ENCODE results near the gene AUTS2.
A peak's percentile ranks its signal among the peaks of the same experiment; 100 is the strongest.
"Not testable (repeated sequence)": the region's sequence is repeated elsewhere in the genome, so short reads cannot be mapped to it uniquely, and the experiment has no call there.

The AUTS2 gene

DNA sequence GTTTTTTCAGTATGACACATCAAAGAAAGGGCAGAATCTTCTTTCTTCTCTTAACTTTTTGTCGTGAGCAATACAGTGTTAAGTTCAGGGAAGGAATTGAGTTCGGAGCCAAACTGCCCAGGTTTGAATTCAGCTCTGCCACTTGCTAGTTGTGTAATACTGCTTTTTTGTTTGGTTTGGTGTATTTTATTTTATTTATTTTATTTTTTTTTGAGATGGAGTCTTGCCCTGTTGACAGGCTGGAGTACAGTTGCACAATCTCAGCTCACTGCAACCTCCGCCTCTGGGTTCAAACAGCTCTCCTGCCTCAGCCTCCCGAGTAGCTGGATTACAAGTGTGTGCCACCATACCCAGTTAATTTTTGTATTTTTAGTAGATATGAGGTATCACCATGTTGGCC lies 993.9 kb downstream of the AUTS2 start:
- no peak overlapping the region for H2BK5ac ChIP-seq (ENCODE audit: low read length)
- peaks cover 18% of the 10 kb centered on the region for H3K27me3 ChIP-seq (ENCODE audit: insufficient read depth, low read length, poor library complexity)
- no CpG with 5 or more reads among the region's 4 CpGs for WGBS (ENCODE audit: extremely low coverage, insufficient coverage, low lambda C conversion rate)
- H3K79me1 ChIP-seq (ENCODE audit: low read length), result no peaks in the 10 kb centered on the region
- no peak overlapping the region for H3K27ac ChIP-seq (ENCODE audit: low read depth, low read length)
- no peak overlapping the region for H2BK120ac ChIP-seq (ENCODE audit: low read depth, low read length)
- no peak overlapping the region for H3K4me3 ChIP-seq (ENCODE audit: low read length)
- H4K5ac ChIP-seq (ENCODE audit: low read length), result no peak overlapping the region
- H2AK5ac ChIP-seq (ENCODE audit: low read length), result no peak overlapping the region
- no peak overlapping the region for H3K18ac ChIP-seq (ENCODE audit: low read length)
- DNase-seq, result no peak
- H2BK15ac ChIP-seq (replicated peaks; ENCODE audit: low read depth), result no peak overlapping the region
- H4K8ac ChIP-seq (ENCODE audit: low read depth, low read length), result no peak overlapping the region
- H3K23ac ChIP-seq (ENCODE audit: low read length), result no peak overlapping the region
- H3K79me2 ChIP-seq (ENCODE audit: control insufficient read depth, insufficient read depth, low read length), result no peaks in the 10 kb centered on the region
- H3K36me3 ChIP-seq (ENCODE audit: control insufficient read depth, insufficient read depth, low read length), result no peaks in the 10 kb centered on the region
- H3K4ac ChIP-seq (ENCODE audit: low read depth, low read length), result no peak overlapping the region
- peaks cover 1% of the 10 kb centered on the region for H3K4me1 ChIP-seq (ENCODE audit: control insufficient read depth, low read depth, low read length)
- no peak overlapping the region for H3K4me2 ChIP-seq (ENCODE audit: low read length)
- no peak overlapping the region for H3K56ac ChIP-seq (ENCODE audit: low read length)
- H3K9ac ChIP-seq (ENCODE audit: low read length), result no peak overlapping the region

DNA sequence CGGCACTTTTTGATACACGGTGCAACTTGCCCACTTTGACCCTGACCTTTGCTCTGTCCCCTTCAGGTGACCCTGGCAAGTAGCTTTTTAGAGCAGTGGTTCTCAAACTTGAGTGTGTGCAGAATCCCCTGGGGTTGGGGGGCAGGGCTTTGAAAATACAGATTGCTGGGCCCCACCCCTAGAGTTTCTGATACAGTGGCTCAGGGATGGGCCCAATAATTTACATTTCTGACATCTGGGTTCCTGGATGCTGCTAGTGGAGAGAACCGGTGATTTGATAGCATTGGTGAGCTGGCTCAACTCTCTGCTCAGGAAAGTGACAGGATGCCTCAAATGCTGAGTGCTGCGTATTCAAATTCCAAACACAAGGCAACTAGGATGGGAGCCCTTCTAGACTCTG lies 995.9 kb downstream of the AUTS2 start:
- Histone ChIP-seq H3K18ac (ENCODE audit: low read length) (no peak overlapping the region), H3K27ac (ENCODE audit: low read depth, low read length) (no peak overlapping the region), H4K5ac (ENCODE audit: low read length) (no peak overlapping the region), H4K8ac (ENCODE audit: low read depth, low read length) (no peak overlapping the region), H2BK120ac (ENCODE audit: low read depth, low read length) (no peak overlapping the region), H3K23ac (ENCODE audit: low read length) (no peak overlapping the region), H3K4me2 (ENCODE audit: low read length) (no peak overlapping the region), H3K4me3 (ENCODE audit: low read length) (no peak overlapping the region), H2BK15ac (replicated peaks; ENCODE audit: low read depth) (no peak overlapping the region), H3K4me1 (ENCODE audit: control insufficient read depth, low read depth, low read length) (peaks cover 1% of the 10 kb centered on the region), H3K4ac (ENCODE audit: low read depth, low read length) (no peak overlapping the region), H2AK5ac (ENCODE audit: low read length) (no peak overlapping the region), H2BK5ac (ENCODE audit: low read length) (no peak overlapping the region), H3K27me3 (ENCODE audit: insufficient read depth, low read length, poor library complexity) (peaks cover 34% of the 10 kb centered on the region), H3K79me1 (ENCODE audit: low read length) (no peaks in the 10 kb centered on the region), H3K9ac (ENCODE audit: low read length) (no peak overlapping the region), H3K79me2 (ENCODE audit: control insufficient read depth, insufficient read depth, low read length) (no peaks in the 10 kb centered on the region), H3K36me3 (ENCODE audit: control insufficient read depth, insufficient read depth, low read length) (no peaks in the 10 kb centered on the region), H3K56ac (ENCODE audit: low read length) (no peak overlapping the region)
- no peak for DNase-seq
- WGBS (ENCODE audit: extremely low coverage, insufficient coverage, low lambda C conversion rate), result no CpG with 5 or more reads among the region's 4 CpGs

DNA sequence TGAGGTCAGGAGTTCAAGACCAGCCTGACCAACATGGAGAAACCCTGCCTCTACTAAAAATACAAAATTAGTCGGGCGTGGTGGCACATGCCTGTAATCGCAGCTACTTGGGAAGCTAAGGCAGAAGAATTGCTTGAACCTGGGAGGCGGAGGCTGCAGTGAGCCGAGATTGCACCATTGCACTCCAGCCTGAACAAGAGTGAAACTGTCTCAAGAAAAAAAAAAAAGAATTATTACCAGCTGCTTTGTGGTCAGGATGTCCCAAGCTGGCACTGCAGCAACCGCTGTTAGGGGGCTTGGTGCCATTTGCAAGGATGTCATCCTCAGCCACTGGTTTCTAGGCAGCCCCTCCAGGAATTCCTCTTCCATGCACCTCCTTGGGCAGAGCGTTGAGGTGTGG lies 996.6 kb downstream of the AUTS2 start:
- H4K5ac ChIP-seq (ENCODE audit: low read length); H3K4me3 ChIP-seq (ENCODE audit: low read length); H3K4me1 ChIP-seq (ENCODE audit: control insufficient read depth, low read depth, low read length); H3K18ac ChIP-seq (ENCODE audit: low read length); H3K4me2 ChIP-seq (ENCODE audit: low read length); H3K79me1 ChIP-seq (ENCODE audit: low read length); H2AK5ac ChIP-seq (ENCODE audit: low read length); H2BK5ac ChIP-seq (ENCODE audit: low read length); H2BK15ac ChIP-seq (replicated peaks; ENCODE audit: low read depth); H4K8ac ChIP-seq (ENCODE audit: low read depth, low read length); H3K9ac ChIP-seq (ENCODE audit: low read length); H3K4ac ChIP-seq (ENCODE audit: low read depth, low read length); H3K23ac ChIP-seq (ENCODE audit: low read length); H3K27ac ChIP-seq (ENCODE audit: low read depth, low read length); H3K36me3 ChIP-seq (ENCODE audit: control insufficient read depth, insufficient read depth, low read length); H3K56ac ChIP-seq (ENCODE audit: low read length); H2BK120ac ChIP-seq (ENCODE audit: low read depth, low read length); DNase-seq; H3K79me2 ChIP-seq (ENCODE audit: control insufficient read depth, insufficient read depth, low read length): not testable (repeated sequence)
- peaks cover 34% of the 10 kb centered on the region for H3K27me3 ChIP-seq (ENCODE audit: insufficient read depth, low read length, poor library complexity)
- no CpG with 5 or more reads among the region's 7 CpGs for WGBS (ENCODE audit: extremely low coverage, insufficient coverage, low lambda C conversion rate)

DNA sequence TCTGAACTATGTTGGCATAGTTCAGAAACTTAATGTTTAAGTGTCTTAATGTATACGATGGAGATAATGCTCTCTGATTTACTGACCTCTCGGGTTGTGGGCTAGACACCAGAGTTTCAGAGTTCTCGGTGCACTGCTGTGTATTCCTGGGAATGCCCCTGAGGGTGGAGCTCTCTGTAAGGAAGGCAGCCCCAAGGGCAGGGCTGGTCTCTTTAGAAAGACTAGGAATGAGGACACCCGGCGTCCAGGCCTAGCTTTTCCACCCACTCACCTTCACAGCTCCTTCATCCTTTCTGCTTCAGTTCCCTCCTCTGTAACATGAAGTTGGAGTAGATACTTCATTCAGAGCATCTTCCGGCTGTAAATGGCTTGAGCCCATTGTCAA lies 997.1 kb downstream of the AUTS2 start:
- Histone ChIP-seq H3K4me2 (ENCODE audit: low read length) (peak overlapping the region; percentile 35), H3K23ac (ENCODE audit: low read length) (no peak overlapping the region), H3K79me1 (ENCODE audit: low read length) (no peaks in the 10 kb centered on the region), H3K56ac (ENCODE audit: low read length) (no peak overlapping the region), H3K9ac (ENCODE audit: low read length) (no peak overlapping the region), H3K4ac (ENCODE audit: low read depth, low read length) (no peak overlapping the region), H3K4me1 (ENCODE audit: control insufficient read depth, low read depth, low read length) (peaks cover 1% of the 10 kb centered on the region), H3K27ac (ENCODE audit: low read depth, low read length) (no peak overlapping the region), H4K5ac (ENCODE audit: low read length) (no peak overlapping the region), H3K27me3 (ENCODE audit: insufficient read depth, low read length, poor library complexity) (peaks cover 34% of the 10 kb centered on the region), H2BK5ac (ENCODE audit: low read length) (no peak overlapping the region), H2BK15ac (replicated peaks; ENCODE audit: low read depth) (no peak overlapping the region), H2AK5ac (ENCODE audit: low read length) (no peak overlapping the region), H3K18ac (ENCODE audit: low read length) (no peak overlapping the region), H4K8ac (ENCODE audit: low read depth, low read length) (no peak overlapping the region), H3K36me3 (ENCODE audit: control insufficient read depth, insufficient read depth, low read length) (no peaks in the 10 kb centered on the region), H3K79me2 (ENCODE audit: control insufficient read depth, insufficient read depth, low read length) (no peaks in the 10 kb centered on the region), H3K4me3 (ENCODE audit: low read length) (no peak overlapping the region), H2BK120ac (ENCODE audit: low read depth, low read length) (no peak overlapping the region)
- WGBS (ENCODE audit: extremely low coverage, insufficient coverage, low lambda C conversion rate), result no CpG with 5 or more reads among the region's 6 CpGs
- DNase-seq, result no peak

DNA sequence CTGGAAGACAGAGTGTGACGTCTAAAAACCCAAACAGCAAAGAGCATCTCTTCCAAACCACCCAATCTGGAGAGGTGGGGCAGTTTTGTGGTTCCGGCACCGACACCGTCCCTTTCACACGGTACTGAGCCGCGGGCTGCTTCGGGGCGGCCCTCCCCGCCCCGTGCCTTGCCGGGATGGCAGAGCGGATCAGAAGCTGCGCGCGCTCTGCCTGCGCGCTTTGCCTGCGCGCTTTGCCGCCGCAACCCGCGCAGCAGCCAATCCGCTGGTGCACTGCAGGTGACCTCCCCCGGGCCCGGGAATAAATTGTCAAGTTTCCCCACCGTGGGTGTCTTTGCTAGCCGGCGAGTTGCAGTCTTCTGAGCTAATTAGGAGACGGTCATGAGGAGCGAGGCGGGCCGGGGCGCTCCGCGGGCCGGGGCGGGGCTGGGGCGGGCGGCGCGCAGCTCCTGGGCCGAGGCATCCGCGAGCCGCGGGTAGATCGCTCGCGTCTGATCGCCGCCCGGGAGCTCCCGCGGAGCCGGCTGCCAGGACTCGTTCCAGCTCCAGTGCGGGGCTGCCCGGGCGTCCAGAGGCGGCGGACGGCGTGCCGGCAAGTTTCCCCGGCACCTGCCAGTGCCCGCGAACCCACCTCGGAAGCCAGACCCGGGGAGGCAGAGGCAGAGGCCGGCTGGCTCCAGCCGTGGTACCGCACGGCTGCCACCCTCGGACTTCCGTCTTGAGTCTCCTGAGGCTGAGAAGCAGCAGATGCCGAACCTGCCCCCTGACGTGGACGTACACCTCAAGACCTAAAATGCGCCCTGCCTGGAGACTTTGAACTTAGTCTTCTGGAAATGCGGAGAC lies 997.7 kb downstream of the AUTS2 start:
- H3K18ac ChIP-seq (ENCODE audit: low read length), result no peak overlapping the region
- H4K5ac ChIP-seq (ENCODE audit: low read length), result no peak overlapping the region
- peak overlapping the region; percentile 73 for H3K4me2 ChIP-seq (ENCODE audit: low read length)
- no peak overlapping the region for H3K4me3 ChIP-seq (ENCODE audit: low read length)
- H3K79me2 ChIP-seq (ENCODE audit: control insufficient read depth, insufficient read depth, low read length), result no peaks in the 10 kb centered on the region
- peaks cover 1% of the 10 kb centered on the region for H3K4me1 ChIP-seq (ENCODE audit: control insufficient read depth, low read depth, low read length)
- H2BK120ac ChIP-seq (ENCODE audit: low read depth, low read length), result no peak overlapping the region
- no peak overlapping the region for H3K4ac ChIP-seq (ENCODE audit: low read depth, low read length)
- no peaks in the 10 kb centered on the region for H3K79me1 ChIP-seq (ENCODE audit: low read length)
- no peak overlapping the region for H2AK5ac ChIP-seq (ENCODE audit: low read length)
- H2BK5ac ChIP-seq (ENCODE audit: low read length), result no peak overlapping the region
- peak; percentile 51 for DNase-seq
- peak overlapping the region; percentile 12 for H3K9ac ChIP-seq (ENCODE audit: low read length)
- H4K8ac ChIP-seq (ENCODE audit: low read depth, low read length), result no peak overlapping the region
- H3K36me3 ChIP-seq (ENCODE audit: control insufficient read depth, insufficient read depth, low read length), result no peaks in the 10 kb centered on the region
- H3K23ac ChIP-seq (ENCODE audit: low read length), result no peak overlapping the region
- no peak overlapping the region for H3K27ac ChIP-seq (ENCODE audit: low read depth, low read length)
- no CpG with 5 or more reads among the region's 82 CpGs for WGBS (ENCODE audit: extremely low coverage, insufficient coverage, low lambda C conversion rate)
- peaks cover 34% of the 10 kb centered on the region for H3K27me3 ChIP-seq (ENCODE audit: insufficient read depth, low read length, poor library complexity)
- peak overlapping the region; percentile 31 for H3K56ac ChIP-seq (ENCODE audit: low read length)
- H2BK15ac ChIP-seq (replicated peaks; ENCODE audit: low read depth), result no peak overlapping the region

DNA sequence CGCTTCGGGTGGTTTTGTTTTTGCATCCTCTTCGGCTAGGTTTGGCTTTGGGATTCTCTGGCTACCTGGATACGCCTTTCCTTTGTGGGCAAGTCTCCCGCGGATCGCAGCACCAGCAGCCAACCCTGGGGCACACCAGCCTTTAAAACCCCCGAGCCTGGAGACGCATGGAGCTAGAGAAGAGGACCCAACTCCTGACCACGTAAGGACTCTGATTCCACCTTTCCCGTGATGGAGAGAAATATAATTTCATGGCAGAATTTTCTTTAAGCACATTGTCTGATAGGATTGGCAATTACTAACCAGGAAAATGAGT lies 998.3 kb downstream of the AUTS2 start:
- Histone ChIP-seq H3K27ac (ENCODE audit: low read depth, low read length) (no peak overlapping the region), H3K4me3 (ENCODE audit: low read length) (no peak overlapping the region), H4K8ac (ENCODE audit: low read depth, low read length) (no peak overlapping the region), H3K79me1 (ENCODE audit: low read length) (no peaks in the 10 kb centered on the region), H3K9ac (ENCODE audit: low read length) (no peak overlapping the region), H3K27me3 (ENCODE audit: insufficient read depth, low read length, poor library complexity) (peaks cover 34% of the 10 kb centered on the region), H3K36me3 (ENCODE audit: control insufficient read depth, insufficient read depth, low read length) (no peaks in the 10 kb centered on the region), H3K18ac (ENCODE audit: low read length) (no peak overlapping the region), H3K4me2 (ENCODE audit: low read length) (peak overlapping the region; percentile 73), H3K23ac (ENCODE audit: low read length) (no peak overlapping the region), H3K79me2 (ENCODE audit: control insufficient read depth, insufficient read depth, low read length) (no peaks in the 10 kb centered on the region), H3K4me1 (ENCODE audit: control insufficient read depth, low read depth, low read length) (peaks cover 1% of the 10 kb centered on the region), H3K4ac (ENCODE audit: low read depth, low read length) (no peak overlapping the region), H4K5ac (ENCODE audit: low read length) (no peak overlapping the region), H2BK120ac (ENCODE audit: low read depth, low read length) (no peak overlapping the region), H2AK5ac (ENCODE audit: low read length) (no peak overlapping the region), H2BK15ac (replicated peaks; ENCODE audit: low read depth) (no peak overlapping the region), H2BK5ac (ENCODE audit: low read length) (no peak overlapping the region), H3K56ac (ENCODE audit: low read length) (no peak overlapping the region)
- DNase-seq, result no peak
- WGBS (ENCODE audit: extremely low coverage, insufficient coverage, low lambda C conversion rate), result no CpG with 5 or more reads among the region's 11 CpGs

Data from mesendoderm (in vitro differentiated cells).